H9 (cell line): ENCODE data around the gene CACNA2D4. TPM values are rescaled to one million over a fixed set of nuclear protein-coding genes. Genes with fewer than 3 reads are reported as not detected.

ENCODE experiments used
- DNase-seq: peaks from one replicate; pipeline ENCODE4 v3.0.0-alpha.2; 2017
- H2AFZ ChIP-seq: one replicate; pipeline ENCODE4 v1.6.1; 2013; ENCODE audit warnings: mild to moderate bottlenecking, low read length, control low read depth, moderate library complexity
- H2AK5ac ChIP-seq: 2 replicates; pipeline ENCODE4 v1.6.1; 2013; ENCODE audit warnings: low read length, control low read depth, mixed read lengths; ENCODE audit not compliant: insufficient read length
- H2BK120ac ChIP-seq: one replicate; pipeline ENCODE4 v1.6.1; 2013; ENCODE audit warnings: low read depth, mild to moderate bottlenecking, low read length, control low read depth, inconsistent platforms; ENCODE audit not compliant: poor library complexity, severe bottlenecking
- H2BK12ac ChIP-seq: 2 replicates; pipeline ENCODE4 v1.6.1; 2013; ENCODE audit warnings: low read length, control low read depth, mixed read lengths, low read depth; ENCODE audit not compliant: insufficient read length
- H2BK15ac ChIP-seq: 2 replicates; pipeline ENCODE4 v1.6.1; 2013; ENCODE audit warnings: low read depth, low read length, control low read depth
- H2BK20ac ChIP-seq: one replicate; pipeline ENCODE4 v1.6.1; 2013; ENCODE audit warnings: low read depth, mild to moderate bottlenecking, low read length, control low read depth, inconsistent platforms; ENCODE audit not compliant: poor library complexity, severe bottlenecking
- H2BK5ac ChIP-seq: 2 replicates; pipeline ENCODE4 v1.6.1; 2013; ENCODE audit warnings: low read length, control low read depth, mixed read lengths; ENCODE audit not compliant: insufficient read length
- H3K14ac ChIP-seq: 2 replicates; pipeline ENCODE4 v1.6.1; 2013; ENCODE audit warnings: low read length, control low read depth; ENCODE audit not compliant: insufficient read depth
- H3K18ac ChIP-seq: 2 replicates; pipeline ENCODE4 v1.6.1; 2013; ENCODE audit warnings: low read depth, mild to moderate bottlenecking, mixed read lengths, low read length, control low read depth; ENCODE audit not compliant: insufficient read length
- H3K23ac ChIP-seq: 2 replicates; pipeline ENCODE4 v1.6.1; 2013; ENCODE audit warnings: low read length, control low read depth, mixed read lengths, low read depth; ENCODE audit not compliant: insufficient read length
- H3K23me2 ChIP-seq: 2 replicates; pipeline ENCODE4 v1.6.1; 2013; ENCODE audit warnings: low read depth, mild to moderate bottlenecking, mixed read lengths, low read length, control low read depth; ENCODE audit not compliant: insufficient read length, poor library complexity, severe bottlenecking
- H3K27ac ChIP-seq: 2 replicates; pipeline ENCODE4 v1.5.1; 2013; ENCODE audit warnings: low read length, control low read depth, mixed read lengths, low read depth; ENCODE audit not compliant: insufficient read length
- H3K27me3 ChIP-seq: 2 replicates; pipeline ENCODE4 v1.6.1; 2013; ENCODE audit warnings: low read length, control low read depth, inconsistent platforms; ENCODE audit not compliant: insufficient read depth
- H3K4ac ChIP-seq: 2 replicates; pipeline ENCODE4 v1.6.1; 2013; ENCODE audit warnings: low read depth, mild to moderate bottlenecking, control low read depth, inconsistent platforms, low read length, moderate library complexity
- H3K4me1 ChIP-seq: 2 replicates; pipeline ENCODE4 v1.6.1; 2013; ENCODE audit warnings: low read length, control low read depth, inconsistent platforms; ENCODE audit not compliant: insufficient read depth
- H3K4me2 ChIP-seq: 2 replicates; pipeline ENCODE4 v1.6.1; 2013; ENCODE audit warnings: low read length, control low read depth, mixed read lengths; ENCODE audit not compliant: insufficient read length, insufficient read depth
- H3K56ac ChIP-seq: 2 replicates; pipeline ENCODE4 v1.6.1; 2013; ENCODE audit warnings: low read depth, mild to moderate bottlenecking, mixed read lengths, low read length, control low read depth; ENCODE audit not compliant: insufficient read length
- H3K79me1 ChIP-seq: 2 replicates; pipeline ENCODE4 v1.6.1; 2013; ENCODE audit warnings: low read depth, mild to moderate bottlenecking, moderate library complexity, low read length, control low read depth, inconsistent platforms; ENCODE audit not compliant: insufficient read depth, poor library complexity, severe bottlenecking
- H3K79me2 ChIP-seq: 2 replicates; pipeline ENCODE4 v1.6.1; 2013; ENCODE audit warnings: low read length, control low read depth, inconsistent platforms; ENCODE audit not compliant: insufficient read depth
- H3K9ac ChIP-seq: 2 replicates; pipeline ENCODE4 v1.6.1; 2013; ENCODE audit warnings: low read length, control low read depth, mixed read lengths; ENCODE audit not compliant: insufficient read length; ENCODE audit errors: extremely low read depth
- H3K9me3 ChIP-seq: one replicate; pipeline ENCODE4 v1.6.1; 2013; ENCODE audit warnings: low read depth, low read length, inconsistent platforms; ENCODE audit not compliant: control insufficient read depth
- H3T11ph ChIP-seq: one replicate; pipeline ENCODE4 v1.6.1; 2013; ENCODE audit warnings: mild to moderate bottlenecking, low read length, control low read depth, inconsistent platforms
- H4K20me1 ChIP-seq: one replicate; pipeline ENCODE4 v1.6.1; 2013; ENCODE audit not compliant: control insufficient read depth, insufficient read length, insufficient read depth
- H4K5ac ChIP-seq: 2 replicates; pipeline ENCODE4 v1.6.1; 2013; ENCODE audit warnings: low read depth, mild to moderate bottlenecking, mixed read lengths, low read length, control low read depth; ENCODE audit not compliant: insufficient read length
- H4K8ac ChIP-seq: replicated peaks from 2 replicates; pipeline ENCODE4 v1.6.1; 2013; ENCODE audit warnings: low read length, control low read depth, mixed read lengths, low read depth; ENCODE audit not compliant: insufficient read length
- H4K91ac ChIP-seq: 2 replicates; pipeline ENCODE4 v1.6.1; 2013; ENCODE audit warnings: low read depth, mild to moderate bottlenecking, moderate library complexity, mixed read lengths, low read length, control low read depth; ENCODE audit not compliant: insufficient read length
- H3K27ac Mint-ChIP-seq, 3 experiments: 2 replicates in 2 of 3; 3 replicates in 1 of 3; pipeline ENCODE4 v1.8.0; 2020 to 2021; ENCODE audit warnings: mixed read lengths in 3 of 3, mild to moderate bottlenecking in 1 of 3, moderate library complexity in 1 of 3
- H3K27me3 Mint-ChIP-seq: 2 replicates; pipeline ENCODE4 v1.8.0; 2021; ENCODE audit warnings: low read depth, mild to moderate bottlenecking, moderate library complexity, mixed read lengths
- H3K36me3 Mint-ChIP-seq, 3 experiments: 2 replicates in 2 of 3; 3 replicates in 1 of 3; pipeline ENCODE4 v1.8.0; 2020 to 2021; ENCODE audit warnings: low read depth in 3 of 3, mixed read lengths in 3 of 3; ENCODE audit not compliant: insufficient read depth in 1 of 3
- H3K4me1 Mint-ChIP-seq, 2 experiments: 2 replicates each; pipeline ENCODE4 v1.8.0; 2020; ENCODE audit warnings: mixed read lengths in 2 of 2
- H3K4me3 Mint-ChIP-seq, 2 experiments: 2 replicates in 1 of 2; 3 replicates in 1 of 2; pipeline ENCODE4 v1.8.0; 2020 to 2021; ENCODE audit warnings: mild to moderate bottlenecking in 2 of 2, mixed read lengths in 2 of 2, moderate library complexity in 1 of 2
- H3K9me3 Mint-ChIP-seq, 2 experiments: 2 replicates in 1 of 2; 3 replicates in 1 of 2; pipeline ENCODE4 v1.8.0; 2020; ENCODE audit warnings: mild to moderate bottlenecking in 2 of 2, mixed read lengths in 2 of 2, moderate library complexity in 1 of 2
- CTCF ChIP-seq: fragments of 200-600 bp; sonication (generic); conservative IDR thresholded peaks from 3 replicates; pipeline ENCODE4 v1.8.0; 2021; ENCODE audit warnings: antibody characterized with exemption, mild to moderate bottlenecking
- WGBS: extraction: QIAGEN DNeasy Blood & Tissue Kit; methylation state at CpG from one replicate; pipeline ENCODE4 v1.1.7; 2013; ENCODE audit warnings: missing lambda C conversion rate, low lambda C conversion rate, mixed read lengths; ENCODE audit not compliant: insufficient read length; ENCODE audit errors: extremely low coverage; 5-methylcytosine and 5-hydroxymethylcytosine counted together
- total RNA-seq: library from RNA; stranded (reverse); gene quantifications from 2 replicates; pipeline ENCODE4 v1.2.1, GENCODE V29; 2021

Gene CACNA2D4
- total RNA-seq, 1 experiment from 2014 or later: 0.79 TPM

- H3K27ac ChIP-seq: no peak overlapping the region
- no peak overlapping the region for H4K91ac ChIP-seq
- H3K18ac ChIP-seq: no peak overlapping the region
- H2AK5ac ChIP-seq: no peak overlapping the region
- no peak overlapping the region for H2BK12ac ChIP-seq
- TF ChIP-seq CTCF: no peak
- no peaks in the 10 kb centered on the region for H3K79me2 ChIP-seq
- no peak overlapping the region for H4K8ac ChIP-seq
- H3K9me3 ChIP-seq: no peaks in the 10 kb centered on the region
- H3K9me3 Mint-ChIP-seq: no peaks in the 10 kb centered on the region
- WGBS: no CpG with 5 or more reads among the region's 7 CpGs
- no peaks in the 10 kb centered on the region for H3K36me3 Mint-ChIP-seq
- no peaks in the 10 kb centered on the region for H4K20me1 ChIP-seq
- H3K23me2 ChIP-seq: no peaks in the 10 kb centered on the region
- H3K4me1 ChIP-seq: no peaks in the 10 kb centered on the region
- no peaks in the 10 kb centered on the region for H3K79me1 ChIP-seq
- no peaks in the 10 kb centered on the region for H3K4me1 Mint-ChIP-seq
- H2BK120ac ChIP-seq: no peak overlapping the region
- peak; percentile 15 for DNase-seq
- no peak overlapping the region for H2AFZ ChIP-seq
- H2BK20ac ChIP-seq: no peak overlapping the region
- H3T11ph ChIP-seq: no peak overlapping the region
- no peak overlapping the region for H3K56ac ChIP-seq
- no peak overlapping the region for H2BK15ac ChIP-seq
- no peak overlapping the region for H3K4me3 Mint-ChIP-seq
- no peak overlapping the region for H3K4me2 ChIP-seq
- H3K27ac Mint-ChIP-seq: no peak overlapping the region
- no peak overlapping the region for H3K9ac ChIP-seq
- H3K4ac ChIP-seq: no peak overlapping the region
- H3K27me3 Mint-ChIP-seq: peaks cover 6% of the 10 kb centered on the region
- H3K27me3 ChIP-seq: no peaks in the 10 kb centered on the region
- H2BK5ac ChIP-seq: no peak overlapping the region
- no peak overlapping the region for H3K14ac ChIP-seq
- no peak overlapping the region for H3K23ac ChIP-seq
- no peak overlapping the region for H4K5ac ChIP-seq
Measured at GRCh38 chr12:1857821-1858220, 60.6 kb downstream of the CACNA2D4 start.
